EH (cell line): ENCODE data around the gene OR2T2.
"Not testable (repeated sequence)": the region's sequence is repeated elsewhere in the genome, so short reads cannot be mapped to it uniquely, and the experiment has no call there.

Source experiments
- DNase-seq: peaks from one replicate; pipeline ENCODE4 v3.0.0-alpha.2; 2015; ENCODE audit warnings: low read depth

Gene OR2T2

DNA sequence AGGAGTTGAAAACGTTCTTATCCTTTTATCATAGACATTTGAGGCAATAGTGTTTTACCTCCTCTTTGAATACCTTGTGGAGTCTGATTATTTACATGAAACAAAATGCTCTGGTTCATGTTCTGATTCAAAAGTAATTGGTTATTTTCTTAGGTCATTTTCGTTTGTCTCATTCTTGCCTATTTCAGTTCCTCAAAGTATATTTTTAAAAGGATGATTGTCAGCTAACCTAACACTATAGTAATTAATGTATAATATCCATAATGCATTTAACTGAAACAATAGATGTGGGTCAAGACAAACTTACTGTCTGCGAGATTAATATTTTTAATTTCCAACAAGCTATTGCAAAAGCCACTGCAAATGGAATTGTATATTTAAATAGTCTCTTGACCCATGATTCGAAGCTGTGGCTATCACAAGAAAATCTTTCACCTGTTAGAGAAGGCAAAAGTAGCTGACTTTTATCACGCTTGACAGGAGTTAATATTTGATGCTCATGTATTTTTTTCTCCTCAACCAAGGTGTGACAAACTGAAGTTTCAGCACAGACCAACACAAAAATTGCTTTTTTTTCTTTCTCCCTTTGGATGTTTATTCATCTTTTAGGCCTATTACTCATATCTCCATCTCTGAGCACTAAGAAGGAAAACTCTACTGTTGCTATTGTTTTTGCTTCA is 5.2 kb downstream of the OR2T2 start:
- not testable (repeated sequence) for DNase-seq

DNA sequence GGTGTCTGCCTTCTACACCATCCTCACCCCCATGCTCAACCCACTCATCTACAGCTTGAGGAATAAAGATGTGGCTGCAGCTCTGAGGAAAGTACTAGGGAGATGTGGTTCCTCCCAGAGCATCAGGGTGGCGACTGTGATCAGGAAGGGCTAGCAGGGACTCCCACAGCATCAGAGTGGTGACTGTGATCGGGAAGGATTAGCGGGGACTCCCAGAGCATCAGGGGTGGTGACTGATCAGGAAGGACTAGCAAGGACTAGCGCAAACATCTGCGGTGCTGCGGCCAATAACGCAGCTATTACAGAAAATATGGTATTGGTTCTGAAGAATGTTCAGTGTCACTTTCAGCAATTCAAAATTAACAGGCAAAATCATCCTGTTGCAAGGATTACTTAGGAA is 8.2 kb downstream of the OR2T2 start:
- DNase-seq = not testable (repeated sequence)

DNA sequence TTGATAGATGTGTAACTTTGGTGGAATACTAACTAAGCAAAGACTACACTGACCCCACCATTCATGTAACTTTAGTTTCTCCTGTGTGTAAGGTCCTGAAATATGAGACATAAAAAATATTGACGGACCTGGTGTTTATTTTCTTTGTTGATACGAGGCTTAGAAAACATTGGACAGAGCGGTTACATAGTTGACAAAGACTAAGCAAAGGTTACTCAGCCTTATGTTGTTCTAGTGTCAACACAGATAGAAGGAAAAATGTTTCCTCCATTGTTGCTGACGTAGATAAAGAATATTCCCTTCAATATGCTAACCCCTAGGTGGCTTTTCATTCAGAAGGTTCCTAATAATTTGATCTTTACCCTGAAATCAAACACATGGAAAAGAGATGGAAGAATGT is 9.6 kb downstream of the OR2T2 start:
- DNase-seq = not testable (repeated sequence)

DNA sequence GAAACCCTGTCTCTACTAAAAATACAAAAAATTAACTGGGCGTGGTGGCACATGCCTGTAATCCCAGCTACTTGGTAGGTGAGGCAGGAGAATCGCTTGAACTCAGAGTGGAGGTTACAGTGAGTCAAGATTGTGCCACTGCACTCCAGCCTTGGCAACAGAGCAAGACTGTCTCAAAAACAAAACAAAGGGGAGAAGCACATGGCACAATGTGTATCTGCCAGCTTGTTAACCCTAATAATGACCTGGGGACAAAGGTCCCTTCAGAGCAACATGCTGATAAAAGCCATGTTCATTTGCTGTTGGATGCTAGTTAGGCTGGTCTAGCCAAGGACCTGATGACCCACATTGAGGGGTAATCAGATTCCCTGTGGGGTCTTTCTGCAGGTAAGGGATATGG is 11.2 kb downstream of the OR2T2 start:
- not testable (repeated sequence) for DNase-seq

DNA sequence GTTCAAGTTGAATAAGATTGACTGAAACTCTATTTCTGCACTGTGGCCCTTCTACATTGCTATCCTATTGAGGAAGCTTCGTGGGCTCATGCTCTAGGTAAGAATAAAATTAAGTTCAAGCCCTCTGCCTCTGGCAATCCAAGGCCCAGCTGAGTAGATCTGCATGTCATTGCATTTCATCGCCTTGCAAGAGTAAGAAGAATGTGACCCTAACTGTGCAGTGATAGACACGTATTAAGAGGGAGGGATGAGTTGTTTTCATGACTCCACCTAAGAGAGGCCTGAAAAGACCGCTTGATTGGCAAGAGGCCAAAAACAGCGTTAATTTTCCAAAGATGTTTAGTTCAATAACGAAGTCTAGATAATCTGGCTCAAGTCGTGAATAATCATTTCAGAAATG is 13.7 kb downstream of the OR2T2 start:
- DNase-seq = not testable (repeated sequence)

DNA sequence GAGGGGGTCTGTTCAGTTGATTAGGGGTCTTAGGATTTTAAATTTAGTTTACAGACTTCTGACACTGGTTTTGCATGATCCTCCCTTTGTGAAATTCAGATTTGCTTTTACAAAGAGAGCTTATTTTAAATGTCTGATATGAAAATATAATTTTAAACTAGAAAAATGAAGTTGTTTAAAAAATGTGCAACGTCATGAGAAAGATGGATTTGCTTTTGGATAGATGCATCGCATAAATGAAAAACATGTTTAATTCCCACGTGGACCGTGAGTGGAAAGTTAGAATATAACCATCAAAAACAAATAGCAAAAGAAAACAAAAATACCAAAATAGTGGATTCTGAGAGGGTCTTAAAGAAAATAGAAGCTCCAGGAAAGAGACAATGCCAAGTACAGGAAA is 25.7 kb downstream of the OR2T2 start:
- DNase-seq = no peak

DNA sequence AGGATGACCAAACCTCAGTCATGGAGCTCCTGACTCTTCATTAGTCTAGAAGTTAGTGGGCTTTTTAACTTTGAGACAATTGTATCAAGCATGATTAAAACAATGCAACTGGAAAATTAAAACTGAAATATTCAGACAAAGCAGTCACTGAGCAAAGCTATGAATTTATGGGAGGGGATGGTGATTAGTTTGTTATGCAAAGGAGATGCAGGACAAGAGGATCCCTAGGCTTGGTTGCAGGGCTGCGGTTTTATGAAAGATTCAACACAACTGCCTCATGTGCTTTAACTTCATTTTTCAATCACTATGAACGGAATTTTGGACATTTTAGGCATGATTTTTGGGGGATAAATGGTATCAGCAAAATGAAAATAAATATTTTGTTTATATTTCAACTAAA is 26.7 kb downstream of the OR2T2 start:
- DNase-seq = not testable (repeated sequence)

DNA sequence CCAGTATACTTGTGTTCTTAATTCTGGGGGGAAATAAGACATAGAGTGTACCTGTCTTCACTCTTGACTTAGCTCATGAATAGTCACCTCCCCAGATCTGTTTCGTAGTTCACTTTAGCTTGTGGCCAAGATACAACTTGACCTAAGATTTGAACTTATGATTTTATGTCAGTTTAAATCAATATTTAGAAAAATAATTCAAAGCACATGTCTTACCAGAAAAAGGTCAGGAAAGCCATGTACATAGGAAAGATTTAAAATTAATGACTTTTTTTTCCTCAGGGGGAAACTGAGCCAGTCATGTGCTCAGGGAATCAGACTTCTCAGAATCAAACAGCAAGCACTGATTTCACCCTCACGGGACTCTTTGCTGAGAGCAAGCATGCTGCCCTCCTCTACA is 27.6 kb downstream of the OR2T2 start, which contains the start of gene OR2T3:
OR2T3 (plus strand) TSS at position 301 of the 400 bp plus-strand sequence; CDS start at position 301, 0 bp downstream.
- not testable (repeated sequence) for DNase-seq

DNA sequence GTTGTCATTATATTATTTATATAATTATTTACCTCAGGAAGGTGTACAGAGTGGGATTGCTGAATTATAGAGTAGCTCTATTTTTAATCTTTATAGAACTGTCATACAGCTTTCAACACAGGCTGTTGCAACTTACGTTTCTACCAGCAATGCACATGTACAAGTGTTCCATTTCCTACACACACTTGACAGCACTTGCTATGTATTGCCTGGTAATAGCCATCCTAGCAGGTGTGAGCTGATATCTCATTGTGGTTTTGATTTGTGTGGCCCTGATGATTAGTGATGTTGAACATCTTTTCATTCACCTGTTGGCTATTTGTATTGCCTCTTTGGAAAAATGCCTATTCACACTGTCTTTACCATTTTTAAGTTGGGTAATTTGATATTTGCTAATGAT is 30.2 kb downstream of the OR2T2 start:
- not testable (repeated sequence) for DNase-seq

DNA sequence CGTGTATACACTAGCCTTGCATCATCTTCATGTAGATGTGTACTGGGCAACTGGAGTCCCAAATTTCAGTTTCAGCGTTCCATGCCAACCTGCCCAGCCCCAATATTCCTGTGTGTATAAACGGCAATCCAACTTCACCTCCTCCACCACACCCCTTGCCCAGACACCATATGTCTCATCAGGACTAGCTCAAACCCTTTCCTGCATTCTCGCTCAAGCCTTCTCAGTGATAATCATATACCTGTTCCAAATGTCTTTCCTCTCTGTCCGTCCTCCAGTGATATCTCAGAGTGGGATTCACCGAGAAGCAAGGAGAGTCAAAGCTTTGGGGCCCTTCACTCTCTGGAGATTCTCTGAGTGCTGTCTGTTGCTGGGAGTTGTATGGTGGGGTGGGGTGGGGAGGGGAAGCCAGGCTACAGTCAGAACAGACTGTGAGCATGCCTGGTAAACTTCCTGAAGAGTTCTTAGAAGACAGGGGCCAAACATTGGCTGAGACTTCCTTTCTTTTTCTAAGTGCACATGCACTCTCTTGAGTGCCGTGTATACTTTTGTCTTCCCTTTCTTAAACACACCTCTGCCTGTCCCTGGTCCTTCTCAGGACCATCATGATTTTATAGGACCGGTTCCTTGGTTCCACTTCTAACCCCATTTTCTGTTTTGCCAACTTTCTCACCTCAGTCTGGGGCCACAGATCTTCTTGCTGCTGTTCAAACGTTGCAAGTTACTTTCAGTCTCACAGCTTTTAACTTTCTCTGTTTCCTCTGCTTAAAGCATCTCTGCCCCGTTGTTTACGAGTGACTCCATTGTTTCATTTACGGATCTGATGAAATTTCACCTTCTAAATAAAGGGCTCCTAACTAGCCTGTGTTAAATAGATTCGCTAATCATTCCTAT is 36.5 kb downstream of the OR2T2 start:
- not testable (repeated sequence) for DNase-seq

DNA sequence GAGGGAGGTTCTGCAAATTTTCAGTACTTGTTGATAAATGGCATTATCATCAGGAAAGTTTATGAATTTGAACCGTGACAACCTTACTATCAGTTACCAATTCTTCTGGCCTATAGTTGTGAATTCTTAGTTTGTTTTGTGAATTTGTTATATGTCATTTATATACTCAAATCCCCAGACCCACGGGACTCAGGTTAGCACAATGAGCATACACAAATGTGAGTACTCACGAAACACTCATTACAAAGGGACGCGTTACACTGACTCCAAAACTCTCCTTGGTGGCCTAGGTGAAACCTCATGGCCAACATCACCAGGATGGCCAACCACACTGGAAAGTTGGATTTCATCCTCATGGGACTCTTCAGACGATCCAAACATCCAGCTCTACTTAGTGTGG is 42.9 kb downstream of the OR2T2 start, which contains the start of gene OR2T5:
OR2T5 (plus strand) TSS at position 301 of the 400 bp plus-strand sequence; CDS start at position 301, 0 bp downstream.
- not testable (repeated sequence) for DNase-seq

DNA sequence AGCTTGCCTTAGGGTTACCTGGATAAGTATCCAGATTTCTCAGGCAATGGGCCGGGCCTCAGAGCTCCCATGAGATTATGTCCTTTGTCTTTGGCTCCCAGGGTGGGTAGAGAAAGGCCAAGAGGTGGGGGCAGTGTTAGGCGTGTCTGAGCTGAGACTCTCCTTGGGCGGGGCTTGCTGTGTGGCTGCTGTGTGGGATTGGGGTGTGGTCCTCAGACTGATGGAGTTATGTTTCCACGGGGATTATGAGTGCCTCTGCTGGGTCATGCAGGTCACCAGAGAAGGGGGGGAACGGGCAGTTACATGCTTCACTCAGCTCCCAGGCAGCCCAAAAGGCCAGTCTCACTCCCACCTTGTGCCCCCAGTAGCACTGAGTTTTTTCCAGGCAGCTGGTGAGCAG is 51.2 kb downstream of the OR2T2 start:
- not testable (repeated sequence) for DNase-seq

DNA sequence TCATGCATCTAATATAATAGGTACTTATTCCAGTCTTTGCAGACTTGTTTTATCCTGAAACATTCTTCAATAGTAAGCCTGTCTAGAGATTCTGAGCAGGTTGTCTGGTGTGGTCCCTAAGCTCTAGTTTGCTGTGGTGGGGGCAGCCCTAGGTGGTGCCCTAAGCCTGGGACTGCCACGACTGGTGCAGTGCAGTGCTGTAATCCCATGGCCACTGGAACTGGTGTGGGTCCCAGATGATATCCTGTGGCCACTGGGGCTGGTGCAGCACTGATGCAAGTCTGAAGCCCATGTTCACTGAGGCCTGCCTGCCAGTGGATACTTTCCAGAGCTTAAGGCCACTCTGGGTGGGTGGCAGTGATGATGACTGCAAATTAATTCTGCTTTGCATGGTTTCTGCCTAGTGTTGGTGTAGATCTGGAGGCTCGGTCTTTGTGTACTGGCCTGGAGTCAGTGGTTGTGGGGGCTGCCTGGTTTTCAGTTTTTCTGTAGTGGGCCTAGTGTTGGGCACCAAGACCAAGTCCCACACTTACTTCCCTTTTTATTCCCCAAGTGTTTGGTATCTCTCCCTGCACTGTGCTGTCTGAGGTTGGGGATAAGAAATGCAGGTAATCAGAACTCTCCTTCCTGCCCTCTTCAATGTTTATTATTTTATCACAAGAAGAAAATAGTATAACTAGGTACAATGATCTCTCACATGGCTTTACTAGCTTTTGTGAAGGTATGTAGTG is 55.0 kb downstream of the OR2T2 start:
- DNase-seq = not testable (repeated sequence)
